ENCODE measurements around the gene CCDC154. TPM values are rescaled to one million over a fixed set of nuclear protein-coding genes. Genes with fewer than 3 reads are reported as not detected.

The CCDC154 gene
- total RNA-seq, 1 donor from 2014 or later: 1.9 TPM

DNA sequence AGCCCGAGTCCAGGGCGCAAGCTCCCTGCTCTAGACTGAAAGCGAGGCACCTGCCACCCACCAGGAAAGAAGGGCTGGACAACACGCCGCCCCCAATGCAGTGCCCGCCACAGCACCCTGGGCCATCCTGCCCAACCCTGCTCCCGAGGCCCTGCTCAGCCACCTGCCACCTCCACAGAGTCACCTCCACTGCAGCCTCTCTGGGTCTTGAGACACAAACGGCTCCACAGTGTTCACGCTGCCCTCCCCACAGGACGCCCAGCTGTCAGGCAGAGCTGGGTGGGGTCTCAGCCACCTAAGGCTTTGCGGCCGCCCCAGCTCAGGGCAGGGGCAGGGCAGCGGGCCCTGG, 21.2 kb upstream of the CCDC154 start:
- DNase-seq (ENCODE audit: low read depth, low spot score): no peak
- no peaks in the 10 kb centered on the region for H3K9me3 Mint-ChIP-seq
- peaks cover 4% of the 10 kb centered on the region for H3K4me1 Mint-ChIP-seq
- no peaks in the 10 kb centered on the region for H3K36me3 Mint-ChIP-seq (ENCODE audit: low read depth)
- TF ChIP-seq, protein P1, sequence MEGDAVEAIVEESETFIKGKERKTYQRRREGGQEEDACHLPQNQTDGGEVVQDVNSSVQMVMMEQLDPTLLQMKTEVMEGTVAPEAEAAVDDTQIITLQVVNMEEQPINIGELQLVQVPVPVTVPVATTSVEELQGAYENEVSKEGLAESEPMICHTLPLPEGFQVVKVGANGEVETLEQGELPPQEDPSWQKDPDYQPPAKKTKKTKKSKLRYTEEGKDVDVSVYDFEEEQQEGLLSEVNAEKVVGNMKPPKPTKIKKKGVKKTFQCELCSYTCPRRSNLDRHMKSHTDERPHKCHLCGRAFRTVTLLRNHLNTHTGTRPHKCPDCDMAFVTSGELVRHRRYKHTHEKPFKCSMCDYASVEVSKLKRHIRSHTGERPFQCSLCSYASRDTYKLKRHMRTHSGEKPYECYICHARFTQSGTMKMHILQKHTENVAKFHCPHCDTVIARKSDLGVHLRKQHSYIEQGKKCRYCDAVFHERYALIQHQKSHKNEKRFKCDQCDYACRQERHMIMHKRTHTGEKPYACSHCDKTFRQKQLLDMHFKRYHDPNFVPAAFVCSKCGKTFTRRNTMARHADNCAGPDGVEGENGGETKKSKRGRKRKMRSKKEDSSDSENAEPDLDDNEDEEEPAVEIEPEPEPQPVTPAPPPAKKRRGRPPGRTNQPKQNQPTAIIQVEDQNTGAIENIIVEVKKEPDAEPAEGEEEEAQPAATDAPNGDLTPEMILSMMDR (conservative IDR thresholded peaks at IDR 0.05): no peak
- H3K4me3 Mint-ChIP-seq: no peak overlapping the region
- H3K27me3 Mint-ChIP-seq (ENCODE audit: low read depth): no peaks in the 10 kb centered on the region
- no peak overlapping the region for H3K27ac Mint-ChIP-seq (ENCODE audit: unreplicated experiment)

GRCh38 chr16:1464894-1465566, 20.7 kb upstream of the CCDC154 start:
- Mint-ChIP-seq H3K36me3 (ENCODE audit: low read depth) (no peaks in the 10 kb centered on the region), H3K9me3 (no peaks in the 10 kb centered on the region), H3K27ac (ENCODE audit: unreplicated experiment) (no peak overlapping the region), H3K4me1 (no peaks in the 10 kb centered on the region), H3K4me3 (no peak overlapping the region), H3K27me3 (ENCODE audit: low read depth) (no peaks in the 10 kb centered on the region)
- no peak for DNase-seq (ENCODE audit: low read depth, low spot score)
- TF ChIP-seq, protein P1 (conservative IDR thresholded peaks at IDR 0.05): no peak

DNA sequence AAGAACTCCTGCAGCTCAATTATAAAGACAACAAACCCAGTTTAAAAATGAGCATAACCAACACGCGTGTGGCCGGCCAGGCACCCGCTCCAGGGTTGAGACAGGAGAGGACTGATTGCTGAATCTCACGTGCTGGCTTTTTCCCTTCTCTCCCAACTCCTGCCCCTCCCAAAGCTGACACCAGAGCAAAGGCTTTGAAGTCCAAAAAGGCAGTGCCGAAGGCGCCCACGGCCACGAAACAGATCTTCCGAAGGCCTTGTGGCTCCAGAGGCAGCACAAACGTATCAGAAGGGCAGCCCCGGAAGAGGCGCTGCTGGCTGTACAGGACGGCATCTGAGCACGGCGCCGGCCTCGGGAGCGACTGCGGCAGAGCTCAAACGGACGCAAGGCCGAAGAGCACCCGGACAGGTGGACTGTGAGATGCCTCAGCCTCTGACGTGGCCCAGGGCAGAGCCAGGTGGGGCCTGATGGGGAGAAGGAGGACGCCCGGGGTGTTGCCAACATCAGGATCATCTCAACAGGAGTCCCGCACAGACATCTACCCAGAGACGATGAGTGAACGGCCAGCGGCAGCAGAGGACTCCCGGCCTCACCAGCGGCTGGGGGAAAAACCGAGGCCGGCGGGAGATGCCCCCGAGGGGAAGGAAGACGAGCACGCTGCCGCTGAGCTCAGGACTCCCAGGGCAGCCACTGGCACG, 20.0 kb upstream of the CCDC154 start:
- H3K27me3 Mint-ChIP-seq (ENCODE audit: low read depth): no peaks in the 10 kb centered on the region
- no peaks in the 10 kb centered on the region for H3K36me3 Mint-ChIP-seq (ENCODE audit: low read depth)
- H3K4me3 Mint-ChIP-seq: no peak overlapping the region
- H3K27ac Mint-ChIP-seq (ENCODE audit: unreplicated experiment): no peak overlapping the region
- no peaks in the 10 kb centered on the region for H3K9me3 Mint-ChIP-seq
- no peaks in the 10 kb centered on the region for H3K4me1 Mint-ChIP-seq
- TF ChIP-seq, protein P1 (conservative IDR thresholded peaks at IDR 0.05): no peak
- DNase-seq (ENCODE audit: low read depth, low spot score): no peak

GRCh38 chr16:1461146-1461545, 16.8 kb upstream of the CCDC154 start:
- Mint-ChIP-seq H3K36me3 (ENCODE audit: low read depth) (no peaks in the 10 kb centered on the region), H3K4me1 (no peaks in the 10 kb centered on the region), H3K27me3 (ENCODE audit: low read depth) (no peaks in the 10 kb centered on the region), H3K27ac (ENCODE audit: unreplicated experiment) (no peak overlapping the region), H3K4me3 (no peak overlapping the region), H3K9me3 (no peaks in the 10 kb centered on the region)
- TF ChIP-seq, protein P1 (conservative IDR thresholded peaks at IDR 0.05): no peak
- DNase-seq (ENCODE audit: low read depth, low spot score): no peak

DNA sequence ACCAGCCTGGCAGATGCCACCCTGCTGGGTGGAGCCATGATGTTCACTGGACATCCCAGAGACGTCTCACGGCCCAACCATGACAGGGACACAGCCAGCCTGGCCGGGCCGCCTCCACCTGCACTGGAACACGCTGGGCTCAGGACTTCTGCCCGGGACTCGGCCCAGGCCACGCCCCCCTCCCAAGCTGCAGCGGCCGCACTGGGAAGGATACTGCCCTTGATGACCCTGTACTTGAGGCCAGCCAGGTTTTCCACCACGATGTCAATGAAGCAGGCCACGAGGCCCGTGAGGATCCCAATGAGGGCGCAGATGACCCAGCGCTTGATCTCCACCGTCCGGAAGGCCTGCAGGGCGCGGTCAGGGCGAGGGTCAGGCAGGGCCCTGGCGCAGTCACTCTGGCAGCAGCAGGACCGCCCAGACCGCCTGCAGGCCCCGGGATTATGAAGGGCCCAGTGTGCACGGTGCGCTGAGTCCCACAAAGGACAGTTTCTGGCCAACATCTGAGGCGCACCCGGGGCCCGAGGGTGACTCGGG, 16.3 kb upstream of the CCDC154 start:
- DNase-seq (ENCODE audit: low read depth, low spot score): no peak
- H3K4me3 Mint-ChIP-seq: no peak overlapping the region
- no peak overlapping the region for H3K27ac Mint-ChIP-seq (ENCODE audit: unreplicated experiment)

More for the DNA sequence above, 16.3 kb upstream of the CCDC154 start:
- no peaks in the 10 kb centered on the region for H3K9me3 Mint-ChIP-seq
- no peaks in the 10 kb centered on the region for H3K4me1 Mint-ChIP-seq
- H3K36me3 Mint-ChIP-seq (ENCODE audit: low read depth): no peaks in the 10 kb centered on the region
- TF ChIP-seq, protein P1 (conservative IDR thresholded peaks at IDR 0.05): no peak
- no peaks in the 10 kb centered on the region for H3K27me3 Mint-ChIP-seq (ENCODE audit: low read depth)
